OCI-LY7 (cell line): ENCODE results near the gene MRPL47. TPM values are rescaled to one million over a fixed set of nuclear protein-coding genes. Genes with fewer than 3 reads are reported as not detected.

Source experiments
- BruUV-seq: library from RNA; stranded (reverse); fragments of 400-500 nt; replicated peaks from 2 replicates; lab custom pipeline; 2021; lab: Mats Ljungman, UMichigan
- CTCF ChIA-PET: fragments of 300-600 bp; sonication (Branson Sonifier 250); formaldehyde crosslinking; loops from one replicate; lab custom pipeline; 2022; ENCODE audit warnings: antibody characterized with exemption; ENCODE audit not compliant: unreplicated experiment; lab: Charles Lee
- POLR2A ChIA-PET: fragments of 300-600 bp; sonication (Branson Sonifier 250); formaldehyde crosslinking; loops from one replicate; lab custom pipeline; 2022; ENCODE audit warnings: antibody characterized with exemption; lab: Charles Lee
- DNase-seq: peaks from one replicate; pipeline ENCODE4 v3.0.0-alpha.2; 2015; ENCODE audit warnings: low spot score
- H2AFZ ChIP-seq: fragments of 200-600 bp; sonication (generic), shearing (Covaris generic); 2 replicates; pipeline ENCODE4 v1.6.1; 2014; ENCODE audit warnings: mild to moderate bottlenecking, antibody characterized with exemption, low read length, moderate library complexity
- H3K27ac ChIP-seq: fragments of 200-600 bp; sonication (generic); 2 replicates; pipeline ENCODE4 v1.5.1; 2014; ENCODE audit warnings: mixed run types, low read depth, mild to moderate bottlenecking, moderate library complexity, low read length, inconsistent platforms; ENCODE audit not compliant: poor library complexity, severe bottlenecking
- H3K36me3 ChIP-seq: fragments of 200-600 bp; sonication (generic); 2 replicates; pipeline ENCODE4 v1.6.1; 2014; ENCODE audit warnings: mild to moderate bottlenecking, antibody characterized with exemption, low read length, moderate library complexity, mixed read lengths; ENCODE audit not compliant: insufficient read depth
- H3K4me1 ChIP-seq: fragments of 200-600 bp; sonication (generic); 2 replicates; pipeline ENCODE4 v1.5.1; 2014; ENCODE audit warnings: mild to moderate bottlenecking, low read length; ENCODE audit not compliant: insufficient read depth, poor library complexity, severe bottlenecking
- H3K4me2 ChIP-seq: fragments of 200-600 bp; sonication (generic); 2 replicates; pipeline ENCODE4 v1.6.1; 2014; ENCODE audit warnings: mild to moderate bottlenecking, low read length
- H3K4me3 ChIP-seq: fragments of 200-600 bp; sonication (generic); 2 replicates; pipeline ENCODE4 v1.5.1; 2014; ENCODE audit warnings: mild to moderate bottlenecking, low read depth, low read length; ENCODE audit not compliant: poor library complexity, severe bottlenecking
- H3K79me2 ChIP-seq: fragments of 200-600 bp; sonication (generic); 2 replicates; pipeline ENCODE4 v1.6.1; 2016; ENCODE audit warnings: low read depth, mild to moderate bottlenecking, low read length, moderate library complexity, mixed read lengths; ENCODE audit not compliant: insufficient read depth
- H3K9me2 ChIP-seq: fragments of 200-600 bp; sonication (generic); 2 replicates; pipeline ENCODE4 v1.6.1; 2016; ENCODE audit warnings: mild to moderate bottlenecking, low read length, mixed read lengths; ENCODE audit not compliant: insufficient read depth
- H3K9me3 ChIP-seq: fragments of 200-600 bp; sonication (generic); 2 replicates; pipeline ENCODE4 v1.6.1; 2014; ENCODE audit warnings: mild to moderate bottlenecking, mixed run types, low read length, mixed read lengths
- H4K20me1 ChIP-seq: fragments of 200-600 bp; sonication (generic); 2 replicates; pipeline ENCODE4 v1.6.1; 2014; ENCODE audit warnings: mild to moderate bottlenecking, antibody characterized with exemption, low read length, moderate library complexity, mixed read lengths; ENCODE audit not compliant: insufficient read depth
- EZH2phosphoT487 ChIP-seq: fragments of 200-600 bp; sonication (generic); IDR thresholded peaks from 2 replicates; pipeline ENCODE4 v1.6.1; 2018; ENCODE audit warnings: low read depth, borderline replicate concordance, mild to moderate bottlenecking, mixed run types, antibody characterized with exemption, low read length, moderate library complexity, mixed read lengths
- intact Hi-C: fragments of 100-400 bp; cut with micrococcal nuclease; formaldehyde crosslinking; loops from one replicate; pipeline ENCODE4 v1.10.0; 2022; ENCODE audit not compliant: unreplicated experiment
- small RNA-seq: library from RNA; depleted of rRNA; stranded (forward); fragments of <200 nt; gene quantifications from one replicate; pipeline ENCODE3, GENCODE V24; 2014
- total RNA-seq, 2 experiments: library from RNA; depleted of rRNA in 1 of 2; stranded (reverse); fragments of >200 nt in 1 of 2; shearing (Covaris generic) in 1 of 2; gene quantifications; 2 replicates each; pipeline ENCODE4 v1.2.3, GENCODE V29; 2014 to 2022
- TF ChIP-seq, protein P1 (sequence below): fragments of 200-600 bp; sonication (generic); conservative IDR thresholded peaks from 2 replicates; pipeline ENCODE4 v1.5.1; 2014; ENCODE audit warnings: mild to moderate bottlenecking, antibody characterized with exemption, low read length, moderate library complexity, mixed read lengths

MRPL47 gene
- total RNA-seq, 2 experiments from 2014 or later: 25.9 to 47.2 TPM

DNA sequence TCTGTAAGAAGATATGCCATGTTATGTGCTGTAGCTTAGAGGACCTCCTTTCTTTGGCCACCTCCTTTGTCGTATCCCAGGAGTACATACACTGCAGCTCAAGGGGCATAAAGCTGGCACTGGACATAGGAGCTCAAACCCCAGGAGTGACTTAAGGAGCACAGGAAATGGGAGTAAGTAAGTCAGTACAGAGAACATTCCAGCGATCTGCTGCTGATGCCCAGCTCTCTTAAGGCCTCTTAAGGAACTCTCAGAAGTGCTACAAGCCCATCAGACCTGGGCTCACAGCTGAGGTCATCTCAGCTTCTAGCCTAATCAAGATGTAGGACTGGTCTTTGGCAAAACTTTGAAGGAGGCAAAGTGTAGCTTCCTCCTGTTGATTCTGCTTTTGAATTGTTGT is 63.3 kb downstream of the MRPL47 start:
- Histone ChIP-seq H3K9me2 (no peaks in the 10 kb centered on the region), H4K20me1 (no peaks in the 10 kb centered on the region), H3K79me2 (no peaks in the 10 kb centered on the region), H3K36me3 (no peaks in the 10 kb centered on the region), H3K27ac (no peak overlapping the region), H3K4me1 (no peaks in the 10 kb centered on the region), H2AFZ (no peak overlapping the region), H3K4me2 (no peak overlapping the region), H3K9me3 (no peaks in the 10 kb centered on the region), H3K4me3 (no peak overlapping the region)
- intact Hi-C loops: no loop called here
- ChIA-PET POLR2A (interaction anchor here (0.7 kb wide), 1 partner anchor 136 kb away, joined by 3 read pairs; no protein-coding TSS in a partner anchor), CTCF (interaction anchor here (0.9 kb wide), 1 partner anchor 10 kb away, joined by 4 read pairs; no protein-coding TSS in a partner anchor)
- no TSS peak for BruUV-seq
- no peak for DNase-seq
- TF ChIP-seq, protein P1, sequence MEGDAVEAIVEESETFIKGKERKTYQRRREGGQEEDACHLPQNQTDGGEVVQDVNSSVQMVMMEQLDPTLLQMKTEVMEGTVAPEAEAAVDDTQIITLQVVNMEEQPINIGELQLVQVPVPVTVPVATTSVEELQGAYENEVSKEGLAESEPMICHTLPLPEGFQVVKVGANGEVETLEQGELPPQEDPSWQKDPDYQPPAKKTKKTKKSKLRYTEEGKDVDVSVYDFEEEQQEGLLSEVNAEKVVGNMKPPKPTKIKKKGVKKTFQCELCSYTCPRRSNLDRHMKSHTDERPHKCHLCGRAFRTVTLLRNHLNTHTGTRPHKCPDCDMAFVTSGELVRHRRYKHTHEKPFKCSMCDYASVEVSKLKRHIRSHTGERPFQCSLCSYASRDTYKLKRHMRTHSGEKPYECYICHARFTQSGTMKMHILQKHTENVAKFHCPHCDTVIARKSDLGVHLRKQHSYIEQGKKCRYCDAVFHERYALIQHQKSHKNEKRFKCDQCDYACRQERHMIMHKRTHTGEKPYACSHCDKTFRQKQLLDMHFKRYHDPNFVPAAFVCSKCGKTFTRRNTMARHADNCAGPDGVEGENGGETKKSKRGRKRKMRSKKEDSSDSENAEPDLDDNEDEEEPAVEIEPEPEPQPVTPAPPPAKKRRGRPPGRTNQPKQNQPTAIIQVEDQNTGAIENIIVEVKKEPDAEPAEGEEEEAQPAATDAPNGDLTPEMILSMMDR: no peak
- TF ChIP-seq EZH2phosphoT487: no peak

Small RNA genes within 50 kb of the gene (small RNA-seq; reads per million reads assigned to genes)
- gene AC090425.1: not detected
- gene RF01210: not detected

Other genes with a start within 250 kb of the MRPL47 start
- 3.0 and 3.7 TPM in 2 replicates for gene GNB4, start 153.2 kb downstream of the MRPL47 start, total RNA-seq (2014; rRNA removed; shearing (Covaris generic))
- 9.5 and 16.2 TPM in 2 replicates for gene GNB4, start 153.2 kb downstream of the MRPL47 start, total RNA-seq (2022)
- 92.9 and 127 TPM in 2 replicates for gene ACTL6A, start 41.7 kb downstream of the MRPL47 start, total RNA-seq (2014; rRNA removed; shearing (Covaris generic))
- 125 and 126 TPM in 2 replicates for gene ACTL6A, start 41.7 kb downstream of the MRPL47 start, total RNA-seq (2022)
- 81.5 and 84.1 TPM in 2 replicates for gene NDUFB5, start 156 bp upstream of the MRPL47 start, total RNA-seq (2014; rRNA removed; shearing (Covaris generic))
- gene NDUFB5, start 156 bp upstream of the MRPL47 start, total RNA-seq (2022): 110 and 112 TPM in 2 replicates
- gene USP13, start 48.4 kb upstream of the MRPL47 start, total RNA-seq (2014; rRNA removed; shearing (Covaris generic)): 23.7 and 25.8 TPM in 2 replicates
- 49.7 and 55.2 TPM in 2 replicates for gene USP13, start 48.4 kb upstream of the MRPL47 start, total RNA-seq (2022)